Vagina (tissue), 2 donors: ENCODE data around the gene PLA2G4C. TPM values are rescaled to one million over a fixed set of nuclear protein-coding genes. Genes with fewer than 3 reads are reported as not detected.

Experiments
- DNase-seq, 2 donors: peaks; one replicate each; pipeline ENCODE4 v3.0.0-alpha.2; 2017; ENCODE audit errors: extremely low spot score in 2 of 2
- H3K27ac ChIP-seq: fragments of 200-600 bp; sonication (generic); one replicate; pipeline ENCODE4 v1.5.1; 2019
- H3K27me3 ChIP-seq: fragments of 200-600 bp; sonication (generic); one replicate; pipeline ENCODE4 v1.5.1; 2019
- H3K36me3 ChIP-seq, 2 donors: fragments of 200-600 bp; sonication (generic); one replicate each; pipeline ENCODE4 v1.5.1; 2017 to 2019
- H3K4me1 ChIP-seq: fragments of 200-600 bp; sonication (generic); one replicate; pipeline ENCODE4 v1.5.1; 2019
- H3K4me3 ChIP-seq, 2 donors: fragments of 200-600 bp; sonication (generic); 1 replicate in 1 of 2; 2 replicates in 1 of 2; pipeline ENCODE4 v1.5.1; 2016 to 2019
- H3K9me3 ChIP-seq: fragments of 200-600 bp; sonication (generic); one replicate; pipeline ENCODE4 v1.5.1; 2019
- CTCF ChIP-seq, 3 experiments: fragments of 450-650 bp in 2 of 3; fragments of 200-600 bp in 1 of 3; sonication (generic) in 1 of 3; IDR thresholded peaks; one replicate each; pipeline ENCODE4 v1.5.1; 2017 to 2019; ENCODE audit warnings: antibody characterized with exemption in 3 of 3, mild to moderate bottlenecking in 2 of 3, moderate library complexity in 2 of 3
- POLR2A ChIP-seq, 2 donors: fragments of 450-650 bp; IDR thresholded peaks; one replicate each; pipeline ENCODE4 v1.6.1; 2017; ENCODE audit warnings: antibody characterized with exemption in 2 of 2, mild to moderate bottlenecking in 2 of 2, moderate library complexity in 2 of 2
- POLR2AphosphoS5 ChIP-seq, 2 donors: sonication (generic); formaldehyde crosslinking; IDR thresholded peaks; one replicate each; pipeline ENCODE4 v1.9.0; 2017; ENCODE audit warnings: antibody characterized with exemption in 2 of 2, mild to moderate bottlenecking in 2 of 2, low read depth in 1 of 2; ENCODE audit not compliant: insufficient read depth in 1 of 2
- intact Hi-C: fragments of 100-400 bp; cut with DNase I; formaldehyde crosslinking; loops from one replicate; pipeline ENCODE4 v1.15.1; 2023
- total RNA-seq: library from RNA; depleted of rRNA; stranded (reverse); fragments of >200 nt; gene quantifications from one replicate; pipeline ENCODE4 v1.2.3, GENCODE V29; 2016

PLA2G4C gene
- total RNA-seq, 1 donor from 2014 or later, result 7.1 TPM

- H3K4me3 ChIP-seq, result no peak overlapping the region
- no peak for TF ChIP-seq CTCF (IDR thresholded peaks at IDR 0.05)
- TF ChIP-seq POLR2AphosphoS5 (IDR thresholded peaks at IDR 0.05; ENCODE audit: insufficient read depth in 1 of 2, low read depth in 1 of 2), result no peak
- no peak for TF ChIP-seq POLR2A (IDR thresholded peaks at IDR 0.05)
Measured at GRCh38 chr19:48006762-48007161, 103.9 kb downstream of the PLA2G4C start.

DNA sequence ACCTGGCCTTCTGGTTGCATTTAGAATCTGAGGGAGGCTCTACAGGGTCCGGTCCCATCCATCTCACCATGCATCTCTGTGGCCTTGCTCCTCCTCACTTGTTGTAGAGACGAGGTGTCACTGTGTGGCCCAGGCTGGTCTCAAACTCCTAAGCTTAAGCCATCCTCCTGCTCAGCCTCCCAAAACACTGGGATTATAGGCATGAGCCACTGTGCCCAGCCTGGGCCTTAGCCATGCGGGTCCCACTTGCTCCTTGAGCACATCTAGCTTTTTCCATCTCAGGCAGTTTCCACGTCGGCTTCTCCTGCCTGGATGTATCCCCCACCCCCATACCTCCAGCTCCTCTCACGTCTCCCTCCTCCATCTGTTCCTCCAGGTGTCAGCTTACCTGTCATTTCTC is 106.4 kb downstream of the PLA2G4C start:
- Histone ChIP-seq H3K4me3 (no peak overlapping the region), H3K36me3 (no peaks in the 10 kb centered on the region), H3K27ac (no peak overlapping the region), H3K4me1 (no peaks in the 10 kb centered on the region), H3K9me3 (no peaks in the 10 kb centered on the region), H3K27me3 (no peaks in the 10 kb centered on the region)
- intact Hi-C loops, result no loop called here
- TF ChIP-seq POLR2AphosphoS5 (IDR thresholded peaks at IDR 0.05; ENCODE audit: insufficient read depth in 1 of 2, low read depth in 1 of 2) (no peak), CTCF (IDR thresholded peaks at IDR 0.05) (no peak), POLR2A (IDR thresholded peaks at IDR 0.05) (no peak)
- peak in 1 of 2 donors; percentile 77 for DNase-seq

More at GRCh38 chr19:48006762-48007161, 103.9 kb downstream of the PLA2G4C start:
- H3K4me1 ChIP-seq, result no peaks in the 10 kb centered on the region
- H3K27me3 ChIP-seq, result no peaks in the 10 kb centered on the region
- H3K36me3 ChIP-seq, result no peaks in the 10 kb centered on the region
- intact Hi-C loops, result no loop called here
- no peaks in the 10 kb centered on the region for H3K9me3 ChIP-seq
- no peak for DNase-seq
- no peak overlapping the region for H3K27ac ChIP-seq

DNA sequence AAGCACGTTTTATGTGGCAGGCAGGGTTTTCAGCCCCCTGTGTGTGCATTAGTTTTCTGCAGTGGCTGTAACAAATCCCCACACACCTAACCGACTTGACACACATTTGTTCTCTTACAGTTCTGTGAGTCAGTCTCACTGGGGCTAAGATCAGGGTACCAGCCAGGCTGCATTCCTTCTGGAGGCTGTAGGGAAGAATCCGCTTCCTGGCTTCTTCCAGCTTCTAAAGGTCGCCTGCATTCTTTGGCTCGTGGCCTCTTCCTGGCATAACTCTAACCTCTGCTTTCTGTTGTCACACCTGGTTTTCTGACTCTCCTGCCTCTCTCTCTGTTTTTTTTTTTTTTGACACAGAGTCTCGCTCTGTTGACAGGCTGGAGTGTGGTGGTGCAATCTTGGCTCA is 109.8 kb downstream of the PLA2G4C start:
- TF ChIP-seq POLR2A (IDR thresholded peaks at IDR 0.05) (no peak), POLR2AphosphoS5 (IDR thresholded peaks at IDR 0.05; ENCODE audit: insufficient read depth in 1 of 2, low read depth in 1 of 2) (no peak), CTCF (IDR thresholded peaks at IDR 0.05) (no peak)
- H3K4me3 ChIP-seq, result no peak overlapping the region
- intact Hi-C loops, result no loop called here
- no peaks in the 10 kb centered on the region for H3K27me3 ChIP-seq
- H3K9me3 ChIP-seq, result no peaks in the 10 kb centered on the region
- H3K27ac ChIP-seq, result no peak overlapping the region
- no peaks in the 10 kb centered on the region for H3K36me3 ChIP-seq
- H3K4me1 ChIP-seq, result no peaks in the 10 kb centered on the region
- no peak for DNase-seq

DNA sequence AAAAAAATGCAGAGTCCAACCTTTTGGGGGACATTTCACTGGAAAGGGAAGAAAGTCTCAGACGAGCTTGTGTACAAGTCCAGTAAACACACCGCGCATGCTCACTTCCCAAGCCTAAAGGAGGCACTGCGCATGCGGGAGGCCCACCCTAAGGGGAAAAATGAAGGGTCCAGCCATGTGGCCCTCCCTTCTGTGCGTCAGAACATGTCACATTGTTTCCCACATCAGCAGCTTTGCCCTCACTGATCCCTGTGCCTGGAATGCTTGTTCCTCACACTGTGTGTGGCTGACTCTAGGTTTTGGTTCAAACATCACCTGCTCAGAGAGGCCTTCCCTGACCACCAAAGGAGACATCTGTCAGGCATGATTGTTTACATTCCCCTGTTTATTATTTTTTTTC is 111.8 kb downstream of the PLA2G4C start:
- TF ChIP-seq CTCF (IDR thresholded peaks at IDR 0.05), result no peak
- TF ChIP-seq POLR2AphosphoS5 (IDR thresholded peaks at IDR 0.05; ENCODE audit: insufficient read depth in 1 of 2, low read depth in 1 of 2), result no peak
- TF ChIP-seq POLR2A (IDR thresholded peaks at IDR 0.05), result no peak
- Histone ChIP-seq H3K4me3 (no peak overlapping the region), H3K27ac (no peak overlapping the region), H3K36me3 (no peaks in the 10 kb centered on the region), H3K4me1 (no peaks in the 10 kb centered on the region), H3K27me3 (no peaks in the 10 kb centered on the region), H3K9me3 (no peaks in the 10 kb centered on the region)
- intact Hi-C loops, result no loop called here
- DNase-seq, result no peak

Other genes starting within 250 kb of the PLA2G4C start
- gene SULT2A1, start 224.5 kb downstream of the PLA2G4C start, total RNA-seq, result 1.7 TPM
- gene BSPH1, start 118.6 kb downstream of the PLA2G4C start, total RNA-seq, result not detected
- gene ELSPBP1, start 116.2 kb downstream of the PLA2G4C start, total RNA-seq, result not detected
- not detected for gene CABP5, start 66.7 kb downstream of the PLA2G4C start, total RNA-seq
- 10.8 TPM for gene LIG1, start 59.5 kb upstream of the PLA2G4C start, total RNA-seq
- 5.4 TPM for gene ZSWIM9, start 59.9 kb upstream of the PLA2G4C start, total RNA-seq
- gene CARD8, start 145.1 kb upstream of the PLA2G4C start, total RNA-seq, result 31.9 TPM
- gene ZNF114, start 159.3 kb upstream of the PLA2G4C start, total RNA-seq, result not detected
- gene EMP3, start 214.7 kb upstream of the PLA2G4C start, total RNA-seq, result 55.2 TPM